ENCODE data around the gene SLC35F4. TPM values are rescaled to one million over a fixed set of nuclear protein-coding genes. Genes with fewer than 3 reads are reported as not detected.

The SLC35F4 gene
- polyA plus RNA-seq, 1 donor (not counting 4 experiments of a cell fraction or from before 2014, with no cell fraction given): not detected

DNA sequence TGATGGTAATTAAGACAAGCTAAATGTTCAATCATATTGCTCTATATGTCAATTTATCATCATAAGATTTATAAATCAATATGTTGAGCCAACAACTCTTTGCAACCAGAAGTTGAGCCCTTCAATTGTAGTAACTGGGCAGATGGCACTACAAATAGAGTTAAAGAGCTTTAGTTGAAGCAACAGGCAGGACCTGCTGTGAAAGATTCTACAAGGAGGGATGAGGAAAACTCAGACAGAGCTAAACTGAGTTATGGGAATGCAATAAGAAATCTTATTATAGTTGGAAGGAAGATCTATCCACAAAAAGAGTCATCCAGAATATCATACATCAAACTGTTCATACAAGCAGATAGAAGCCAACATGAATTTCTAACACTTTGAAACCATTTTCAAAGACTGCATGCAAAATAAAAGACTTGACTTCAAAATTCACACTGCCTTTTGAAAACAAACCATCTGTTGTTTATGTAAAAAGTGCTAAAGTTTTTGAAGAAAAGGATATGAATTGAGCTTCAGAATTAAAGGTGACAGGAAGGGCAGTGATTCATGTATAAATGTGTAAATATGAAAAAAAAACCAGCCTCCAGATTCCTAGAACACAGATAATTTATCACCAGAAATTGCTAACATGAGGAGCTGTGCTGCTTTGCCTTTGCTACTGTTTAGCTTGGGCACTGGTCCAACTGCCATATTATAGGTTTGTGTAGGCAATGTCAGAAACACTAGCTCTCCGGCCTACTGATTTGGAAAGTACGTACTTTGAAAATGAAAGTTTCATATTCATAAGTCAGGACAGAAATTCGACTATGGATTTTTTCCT is 133.2 kb downstream of the SLC35F4 start:
- H3K79me2 ChIP-seq (ENCODE audit: control insufficient read depth, insufficient read depth, low read length): no peaks in the 10 kb centered on the region
- no peak for TF ChIP-seq EZH2 (IDR thresholded peaks at IDR 0.05; ENCODE audit: low read length)
- TF ChIP-seq CTCF (optimal IDR thresholded peaks at IDR 0.05 in 1 of 3, IDR thresholded peaks at IDR 0.05 in 1 of 3, conservative IDR thresholded peaks at IDR 0.05 in 1 of 3; ENCODE audit: extremely low read depth in 1 of 3, insufficient read depth in 2 of 3, low read length in 3 of 3): no peak
- no peaks in the 10 kb centered on the region for H4K20me1 ChIP-seq (ENCODE audit: control insufficient read depth, extremely low read depth, insufficient read depth, low read length)
- no peak overlapping the region for H3K4me2 ChIP-seq (ENCODE audit: control insufficient read depth, extremely low read depth, insufficient read depth, low read depth, low read length)
- peaks cover 6% of the 10 kb centered on the region for H3K4me1 ChIP-seq (ENCODE audit: control insufficient read depth, extremely low read depth, insufficient read depth, low read length)
- H3K9ac ChIP-seq (ENCODE audit: control insufficient read depth, extremely low read depth, insufficient read depth, low read length): no peak overlapping the region
- DNase-seq (ENCODE audit: low read depth, low spot score): no peak
- no peaks in the 10 kb centered on the region for H3K9me3 ChIP-seq (ENCODE audit: control insufficient read depth, low read depth, low read length)
- H3K27ac ChIP-seq (ENCODE audit: control insufficient read depth, insufficient read depth, low read length): no peak overlapping the region
- no peaks in the 10 kb centered on the region for H3K36me3 ChIP-seq (ENCODE audit: control insufficient read depth in 2 of 2, extremely low read depth in 1 of 2, insufficient read depth in 2 of 2, low read length in 2 of 2)
- H3K4me3 ChIP-seq (ENCODE audit: control insufficient read depth in 2 of 3, extremely low read depth in 1 of 3, insufficient read depth in 2 of 3, low read depth in 1 of 3, low read length in 3 of 3): no peak overlapping the region
- no peak overlapping the region for H2AFZ ChIP-seq (ENCODE audit: control insufficient read depth, low read length)
- dilution Hi-C loops (cut with MboI; ENCODE audit: extremely low pct_ligation_motif_present, low sequenced_read_pairs): no loop called here
- H3K27me3 ChIP-seq (ENCODE audit: control insufficient read depth, extremely low read depth, insufficient read depth, low read length): no peaks in the 10 kb centered on the region
- no peaks in the 10 kb centered on the region for H3K9me1 ChIP-seq (ENCODE audit: control insufficient read depth, extremely low read depth, insufficient read depth, low read length)
- FAIRE-seq: no peak

DNA sequence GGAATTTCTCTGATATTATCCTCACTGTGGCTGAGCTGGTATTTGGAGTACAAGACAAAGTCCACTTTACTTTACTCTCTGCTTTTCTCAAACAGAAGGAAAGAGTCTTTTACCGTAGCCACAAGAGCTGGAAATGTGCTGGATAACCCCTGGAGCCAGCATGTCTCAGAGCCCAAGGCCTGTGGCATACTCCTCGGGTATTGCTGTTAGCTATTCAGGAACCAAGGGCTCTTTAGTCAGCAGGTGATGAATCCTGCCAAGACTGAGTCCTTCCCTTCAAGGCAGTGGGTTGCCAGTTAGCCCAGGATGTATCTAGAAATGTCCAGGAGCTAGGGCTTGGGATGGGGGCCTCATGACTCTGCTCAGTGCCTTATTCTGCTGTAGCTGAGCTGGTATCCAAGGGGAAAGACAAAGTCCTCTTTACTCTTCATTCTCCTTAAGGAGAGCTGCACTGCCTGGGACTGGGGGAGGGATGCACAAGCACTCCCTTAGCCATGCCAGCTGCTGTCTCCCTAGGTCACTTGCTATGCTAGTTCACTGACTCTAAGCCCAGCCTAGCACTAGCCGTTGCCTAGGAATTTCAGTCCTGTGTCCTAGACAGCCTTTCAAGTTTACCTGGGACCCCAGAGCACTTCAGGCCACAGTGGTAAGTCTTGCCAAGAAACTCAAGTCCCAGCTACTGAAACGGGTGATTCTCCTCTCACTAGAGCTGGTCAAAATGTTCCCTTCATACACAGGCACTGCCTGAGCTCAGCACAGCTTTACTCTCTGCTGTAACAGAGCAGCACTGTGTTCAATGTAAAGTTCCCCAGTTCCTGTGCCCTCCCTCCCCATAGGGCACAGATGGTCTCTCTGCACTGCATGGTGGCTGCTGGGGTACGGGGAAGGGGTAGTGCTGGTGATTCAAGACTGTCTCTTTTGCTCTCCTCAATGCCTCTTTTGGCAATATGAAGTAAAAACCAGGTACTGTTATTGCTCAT is 136.4 kb downstream of the SLC35F4 start:
- no peaks in the 10 kb centered on the region for H3K79me2 ChIP-seq (ENCODE audit: control insufficient read depth, insufficient read depth, low read length)
- DNase-seq (ENCODE audit: low read depth, low spot score) (no peak), FAIRE-seq (no peak)
- no peak overlapping the region for H3K4me2 ChIP-seq (ENCODE audit: control insufficient read depth, extremely low read depth, insufficient read depth, low read depth, low read length)
- no peak overlapping the region for H3K27ac ChIP-seq (ENCODE audit: control insufficient read depth, insufficient read depth, low read length)
- dilution Hi-C loops (cut with MboI; ENCODE audit: extremely low pct_ligation_motif_present, low sequenced_read_pairs): no loop called here
- no peak for TF ChIP-seq EZH2 (IDR thresholded peaks at IDR 0.05; ENCODE audit: low read length)
- TF ChIP-seq CTCF (optimal IDR thresholded peaks at IDR 0.05 in 1 of 3, IDR thresholded peaks at IDR 0.05 in 1 of 3, conservative IDR thresholded peaks at IDR 0.05 in 1 of 3; ENCODE audit: extremely low read depth in 1 of 3, insufficient read depth in 2 of 3, low read length in 3 of 3): no peak
- H3K9me1 ChIP-seq (ENCODE audit: control insufficient read depth, extremely low read depth, insufficient read depth, low read length): no peaks in the 10 kb centered on the region
- no peaks in the 10 kb centered on the region for H3K9me3 ChIP-seq (ENCODE audit: control insufficient read depth, low read depth, low read length)
- H3K4me1 ChIP-seq (ENCODE audit: control insufficient read depth, extremely low read depth, insufficient read depth, low read length): peaks cover 10% of the 10 kb centered on the region
- no peaks in the 10 kb centered on the region for H3K27me3 ChIP-seq (ENCODE audit: control insufficient read depth, extremely low read depth, insufficient read depth, low read length)
- H4K20me1 ChIP-seq (ENCODE audit: control insufficient read depth, extremely low read depth, insufficient read depth, low read length): no peaks in the 10 kb centered on the region
- H2AFZ ChIP-seq (ENCODE audit: control insufficient read depth, low read length): no peak overlapping the region
- H3K4me3 ChIP-seq (ENCODE audit: control insufficient read depth in 2 of 3, extremely low read depth in 1 of 3, insufficient read depth in 2 of 3, low read depth in 1 of 3, low read length in 3 of 3): no peak overlapping the region
- H3K9ac ChIP-seq (ENCODE audit: control insufficient read depth, extremely low read depth, insufficient read depth, low read length): no peak overlapping the region
- H3K36me3 ChIP-seq (ENCODE audit: control insufficient read depth in 2 of 2, extremely low read depth in 1 of 2, insufficient read depth in 2 of 2, low read length in 2 of 2): no peaks in the 10 kb centered on the region
